NCI-H1436 treated with DMSO at 0.1 percent for 48 hours (cell line): ENCODE measurements around the gene COL8A2.
"Not testable (repeated sequence)": the region's sequence is repeated elsewhere in the genome, so short reads cannot be mapped to it uniquely, and the experiment has no call there.

ENCODE experiments used
- DNase-seq: peaks from one replicate; lab custom pipeline; 2025; lab: John Stamatoyannopoulos, UW

The COL8A2 gene

DNA sequence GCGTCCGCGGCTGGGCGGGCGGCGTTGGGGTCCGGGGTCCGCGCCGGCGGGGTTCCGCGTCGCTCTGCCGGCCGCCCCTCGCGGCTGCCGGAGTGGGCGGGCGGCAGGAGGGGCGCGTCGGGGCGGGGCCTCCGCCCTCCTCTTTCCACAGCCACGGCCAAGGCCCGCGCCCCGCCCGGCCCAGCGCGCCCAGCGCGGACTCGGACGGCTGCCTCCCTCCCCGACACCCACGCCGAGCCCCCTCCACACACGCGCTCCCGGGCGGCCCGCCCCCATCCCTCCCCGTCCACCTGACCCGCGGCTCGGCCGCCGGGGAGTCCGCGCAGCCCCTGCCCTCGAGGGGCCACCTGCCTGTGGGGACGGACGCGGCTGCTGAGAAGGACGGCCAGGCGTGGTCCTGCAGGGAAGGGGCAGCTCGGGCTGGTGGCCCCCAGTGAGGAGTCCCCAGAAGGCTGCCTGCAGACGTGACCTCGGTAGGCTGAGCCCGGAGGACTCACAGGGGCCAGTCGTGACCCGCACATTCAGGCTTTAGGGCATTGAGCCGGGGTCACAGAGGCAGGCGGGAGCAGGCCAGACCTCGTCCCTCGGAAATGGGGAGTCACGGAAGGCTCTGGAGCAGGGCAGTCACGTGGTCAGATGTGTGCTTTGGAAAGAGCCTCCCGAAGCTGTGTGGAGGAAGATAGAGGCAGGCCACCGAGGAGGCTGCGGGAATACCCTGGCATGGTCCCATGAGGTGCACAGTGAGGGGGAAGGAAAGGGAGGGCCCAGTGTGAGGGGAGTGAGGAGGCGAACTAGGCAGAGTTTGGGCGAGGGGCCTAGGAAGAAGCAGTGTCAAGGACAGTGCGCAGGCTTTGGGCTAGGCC is at the start of gene COL8A2:
Gene COL8A2 (minus strand): TSS at position 94 of the 863 bp plus-strand sequence. CDS start 24,980 bp downstream, outside the sequence.
- no peak for DNase-seq

DNA sequence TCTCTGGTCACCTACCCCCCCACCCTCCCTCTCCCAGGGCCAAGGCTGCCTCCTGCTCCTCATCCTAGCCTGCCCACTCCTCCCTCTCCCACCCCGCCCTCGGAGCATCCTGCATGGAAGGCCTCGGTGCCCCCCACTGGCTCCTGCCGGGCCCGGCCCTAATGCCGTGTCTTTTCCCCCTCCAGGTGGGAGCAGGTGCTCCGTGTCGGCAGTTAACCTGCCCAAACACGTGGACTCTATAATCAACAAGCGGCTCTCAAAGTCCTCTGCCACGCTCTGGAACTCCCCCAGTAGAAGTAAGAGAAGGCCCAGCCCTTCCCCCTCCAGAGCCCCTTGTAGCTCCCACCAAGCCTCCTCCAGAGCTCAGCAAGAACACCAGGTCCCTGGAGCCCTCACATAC is 49.7 kb upstream of the COL8A2 start:
- DNase-seq: no peak

DNA sequence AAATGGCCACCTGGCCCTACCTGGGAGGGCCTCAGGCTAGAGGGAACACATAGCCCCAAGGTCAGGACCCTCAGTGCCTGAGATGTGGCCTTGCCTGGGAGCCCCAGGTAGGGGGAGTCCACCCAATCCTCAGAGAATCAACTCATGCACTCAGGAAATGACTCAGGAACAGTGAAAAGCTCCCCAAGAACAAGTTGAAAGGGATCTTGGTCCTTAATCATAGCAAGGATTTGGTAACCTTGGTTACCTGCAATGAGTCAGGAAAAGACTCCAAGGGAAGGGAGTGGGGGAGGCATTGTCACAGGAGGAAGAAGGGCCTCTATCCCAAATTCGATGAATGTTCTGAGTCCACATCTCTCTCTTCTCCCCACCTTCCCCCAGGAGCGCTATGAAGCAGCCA is 48.0 kb upstream of the COL8A2 start:
- DNase-seq: no peak

DNA sequence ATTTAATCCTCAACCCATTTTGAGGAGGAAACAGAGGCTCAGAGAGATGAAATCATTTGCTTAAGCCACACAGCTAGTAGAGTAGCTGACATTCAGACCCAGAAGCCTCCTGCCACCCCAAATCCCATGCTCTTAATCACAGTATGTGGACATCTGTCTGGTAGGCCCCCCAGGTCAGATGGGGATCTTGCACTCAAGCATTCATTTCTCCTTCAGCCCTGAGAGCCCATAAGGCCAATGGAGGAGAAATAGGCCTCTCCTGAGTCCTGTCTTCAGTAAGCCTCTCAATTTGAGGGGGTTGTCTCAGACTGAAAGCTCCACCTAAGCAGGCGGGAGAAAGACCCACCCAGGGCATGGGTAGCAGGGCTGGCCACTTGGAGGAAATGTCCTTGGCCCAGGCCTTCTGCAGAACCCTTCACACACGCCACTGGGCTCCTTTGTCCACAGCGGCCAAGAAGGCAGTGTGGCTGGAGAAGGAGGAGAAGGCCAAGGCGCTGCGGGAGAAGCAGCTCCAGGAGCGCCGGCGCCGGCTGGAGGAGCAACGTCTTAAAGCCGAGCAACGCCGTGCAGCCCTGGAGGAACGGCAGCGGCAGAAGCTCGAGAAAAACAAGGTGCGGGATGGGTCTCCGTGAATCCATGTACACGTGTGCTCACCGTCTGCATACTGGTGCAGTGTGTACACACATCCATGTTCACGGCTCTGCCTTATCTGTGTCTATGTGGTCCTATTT is 47.2 kb upstream of the COL8A2 start:
- no peak for DNase-seq

DNA sequence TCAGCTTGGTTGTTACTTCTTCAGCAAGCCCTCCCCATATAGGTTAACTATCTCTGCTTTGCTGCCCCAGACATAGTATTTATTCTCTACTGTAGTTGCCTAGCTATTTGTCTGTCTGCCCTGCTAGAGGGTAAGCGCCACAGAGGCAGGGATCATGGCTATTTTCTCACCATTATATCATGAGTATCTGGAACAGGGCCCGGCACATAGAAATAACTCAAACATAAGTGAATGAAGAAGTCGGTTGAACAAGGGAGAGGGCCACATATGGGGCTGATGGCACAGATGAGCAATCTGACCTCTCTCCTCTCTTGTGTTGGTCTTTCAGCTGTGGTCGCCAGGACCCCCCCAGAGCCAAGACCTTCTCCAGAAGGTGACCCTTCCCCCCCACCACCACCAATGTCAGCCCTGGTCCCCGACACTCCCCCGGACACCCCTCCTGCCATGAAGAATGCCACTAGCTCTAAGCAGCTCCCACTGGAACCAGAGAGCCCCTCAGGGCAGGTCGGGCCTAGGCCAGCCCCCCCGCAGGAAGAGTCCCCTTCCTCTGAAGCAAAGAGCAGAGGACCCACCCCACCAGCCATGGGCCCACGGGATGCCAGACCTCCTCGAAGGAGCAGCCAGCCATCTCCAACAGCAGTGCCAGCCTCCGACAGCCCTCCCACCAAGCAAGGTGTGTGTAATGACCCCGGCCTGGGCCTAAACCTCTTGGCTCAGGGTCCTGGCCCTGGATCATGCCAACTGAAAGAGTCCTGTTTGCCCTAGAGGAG is 45.8 kb upstream of the COL8A2 start:
- DNase-seq: no peak

DNA sequence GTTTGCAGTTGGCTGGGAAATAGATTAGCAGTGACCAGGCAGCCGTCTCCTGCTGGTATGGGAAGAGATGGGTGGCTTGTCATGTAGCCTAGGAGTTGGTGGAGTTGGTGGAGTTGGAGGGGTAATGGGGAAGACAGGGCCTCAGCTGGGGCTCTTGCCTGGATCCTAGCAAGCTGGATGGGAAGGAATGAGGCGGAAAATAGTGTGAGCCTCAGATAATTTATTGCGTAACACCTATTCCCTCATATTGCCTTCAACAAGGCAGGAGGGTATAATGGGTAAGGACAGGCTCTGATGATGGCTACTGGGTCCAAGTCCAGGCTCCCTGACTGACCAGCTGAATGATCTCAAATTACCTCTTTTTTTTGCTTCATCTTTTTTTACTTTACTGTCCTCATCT is 43.5 kb upstream of the COL8A2 start:
- no peak for DNase-seq

DNA sequence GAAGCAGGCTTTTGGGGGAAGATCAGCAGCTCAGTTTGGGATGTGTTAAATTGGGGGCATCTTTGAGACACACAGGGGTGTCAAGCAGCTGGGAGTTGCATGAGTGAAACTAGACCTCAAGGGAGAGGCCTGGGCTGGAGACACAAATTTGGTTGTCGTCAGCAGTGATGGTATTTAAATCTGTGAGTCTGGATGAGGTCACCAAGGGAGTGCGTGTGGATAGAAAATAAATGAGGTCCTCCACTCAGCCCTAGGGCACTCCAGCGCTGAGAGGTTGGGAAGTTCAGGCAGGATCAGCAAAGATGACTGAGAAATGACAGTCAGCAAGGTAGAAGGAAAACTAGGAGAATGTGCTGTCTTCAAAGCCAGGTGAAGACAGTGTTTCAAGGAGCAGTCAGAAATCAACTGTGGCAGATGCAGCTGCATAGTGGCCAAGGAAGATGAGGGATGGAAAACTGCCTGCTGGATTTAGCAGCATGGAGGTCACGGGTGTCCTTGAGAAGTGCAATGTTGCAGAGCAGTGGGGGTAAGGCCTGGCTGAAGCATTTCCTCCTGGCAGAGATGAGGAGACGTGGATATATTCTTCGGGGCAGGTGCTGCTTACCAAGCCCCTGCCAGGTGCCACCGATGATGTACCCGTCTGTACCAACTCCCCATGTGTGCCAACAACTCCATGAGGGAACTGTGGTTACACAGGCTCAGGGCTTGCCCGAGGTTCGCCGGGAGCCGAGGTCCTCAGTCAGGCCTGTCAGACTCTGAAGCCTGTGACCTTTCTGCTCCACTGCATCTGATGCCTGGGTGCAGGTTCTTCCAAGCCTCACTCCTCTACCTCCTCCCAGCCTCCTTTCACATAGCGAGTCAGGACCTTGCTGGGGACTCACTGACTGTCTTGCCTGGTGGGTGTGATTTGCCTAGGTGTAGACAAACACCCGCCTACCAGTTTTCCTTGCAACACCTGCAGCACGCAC is 42.2 kb upstream of the COL8A2 start:
- DNase-seq: no peak

DNA sequence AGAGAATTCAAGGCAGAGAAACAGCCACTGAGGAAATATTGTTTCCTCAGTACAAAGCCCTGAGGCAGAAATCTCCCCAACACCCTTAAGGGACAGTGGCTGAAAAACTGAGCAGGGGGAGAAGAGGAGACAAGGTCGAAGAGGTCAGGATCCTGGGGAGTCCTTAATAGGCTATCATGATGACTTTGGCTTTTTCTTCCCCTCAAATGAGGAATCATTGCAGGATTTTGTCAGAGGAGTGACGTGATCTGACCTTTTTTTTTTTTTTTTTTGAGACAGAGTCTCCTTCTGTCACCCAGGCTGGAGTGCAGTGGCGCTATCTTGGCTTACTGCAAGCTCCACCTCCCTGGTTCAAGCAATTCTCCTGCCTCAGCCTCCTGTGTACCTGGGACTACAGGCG is 41.1 kb upstream of the COL8A2 start:
- DNase-seq: no peak

DNA sequence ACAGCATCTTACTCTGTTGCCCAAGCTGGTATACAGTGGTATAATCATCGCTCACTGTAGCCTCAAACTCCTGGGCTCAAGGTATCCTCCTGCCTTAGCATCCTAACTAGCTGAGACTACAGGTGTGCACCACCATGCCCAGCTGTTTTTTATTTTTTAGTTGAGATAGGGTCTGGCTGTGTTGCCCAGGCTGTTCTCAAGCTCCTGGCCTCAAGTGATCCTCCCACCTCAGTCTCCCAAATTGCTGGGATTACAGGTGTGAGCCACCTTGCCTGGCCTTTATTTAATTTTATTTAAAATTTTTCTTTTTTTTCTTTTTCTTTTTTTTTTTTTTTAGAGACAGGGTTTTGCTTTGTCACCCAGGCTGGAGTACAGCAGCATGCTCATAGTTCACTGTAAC is 40.1 kb upstream of the COL8A2 start:
- no peak for DNase-seq

DNA sequence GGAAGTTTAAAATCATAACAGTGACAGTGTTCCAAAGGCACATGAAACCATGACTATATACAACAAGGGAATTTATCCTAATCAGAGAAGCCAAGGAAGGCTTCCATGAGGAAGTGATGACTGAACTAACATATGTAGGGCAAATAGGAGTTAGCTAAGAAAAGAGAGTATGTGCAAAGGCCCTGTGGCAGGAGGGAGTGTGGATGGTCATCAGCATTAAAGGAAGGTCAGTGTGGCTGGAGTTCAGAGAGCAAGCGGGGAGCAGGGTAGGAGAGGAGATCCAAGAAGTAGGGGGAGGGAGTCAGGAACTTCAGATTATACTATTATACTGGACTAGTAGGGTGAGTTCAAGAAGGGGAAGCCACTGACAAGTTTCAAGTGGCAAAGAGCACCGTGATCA is 39.3 kb upstream of the COL8A2 start:
- DNase-seq: no peak

DNA sequence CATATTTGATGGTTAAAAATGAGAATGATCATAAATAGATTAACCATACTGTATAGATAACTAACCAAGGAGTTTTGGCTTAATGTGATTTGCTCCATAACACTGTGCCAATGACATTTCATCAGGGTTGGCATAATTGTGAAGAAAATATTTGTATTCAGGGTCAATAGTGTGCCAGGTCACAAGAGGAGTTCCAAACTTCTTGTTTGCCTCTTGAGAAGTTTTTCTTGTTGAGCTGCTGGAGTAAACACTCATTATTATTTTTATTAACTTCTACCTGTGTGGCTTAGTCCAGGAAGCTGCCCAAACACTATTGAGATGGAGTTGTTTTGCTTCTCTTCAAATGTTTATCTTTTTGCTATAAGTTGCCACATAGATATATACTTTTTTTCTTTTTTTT is 38.4 kb upstream of the COL8A2 start:
- no peak for DNase-seq

DNA sequence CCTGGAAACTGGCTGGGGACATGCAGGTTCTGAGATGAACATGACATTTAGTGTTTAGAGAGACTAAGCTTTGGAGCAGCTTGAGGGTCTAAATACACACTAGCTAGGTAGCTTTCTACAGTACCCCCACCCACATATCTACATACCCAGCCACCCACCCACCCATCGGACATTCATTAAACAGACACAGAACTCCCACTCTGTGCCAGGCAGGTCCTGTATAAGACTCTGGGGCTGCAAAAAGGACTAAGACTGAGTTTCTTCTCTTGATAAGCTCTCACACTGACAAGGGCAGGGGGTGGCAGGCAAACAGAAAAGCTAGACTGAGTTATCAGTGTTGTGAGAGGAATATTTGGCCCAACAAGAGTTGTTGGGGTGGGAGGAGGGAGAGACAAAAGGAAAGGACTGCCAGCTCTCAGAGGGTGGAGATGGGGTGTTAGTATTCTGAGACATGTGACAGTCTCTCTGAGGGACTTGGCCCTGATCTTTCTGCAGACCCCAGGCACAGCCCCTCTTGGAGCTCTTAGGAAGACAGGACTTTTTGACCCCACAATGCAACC is 37.7 kb upstream of the COL8A2 start:
- DNase-seq: no peak

DNA sequence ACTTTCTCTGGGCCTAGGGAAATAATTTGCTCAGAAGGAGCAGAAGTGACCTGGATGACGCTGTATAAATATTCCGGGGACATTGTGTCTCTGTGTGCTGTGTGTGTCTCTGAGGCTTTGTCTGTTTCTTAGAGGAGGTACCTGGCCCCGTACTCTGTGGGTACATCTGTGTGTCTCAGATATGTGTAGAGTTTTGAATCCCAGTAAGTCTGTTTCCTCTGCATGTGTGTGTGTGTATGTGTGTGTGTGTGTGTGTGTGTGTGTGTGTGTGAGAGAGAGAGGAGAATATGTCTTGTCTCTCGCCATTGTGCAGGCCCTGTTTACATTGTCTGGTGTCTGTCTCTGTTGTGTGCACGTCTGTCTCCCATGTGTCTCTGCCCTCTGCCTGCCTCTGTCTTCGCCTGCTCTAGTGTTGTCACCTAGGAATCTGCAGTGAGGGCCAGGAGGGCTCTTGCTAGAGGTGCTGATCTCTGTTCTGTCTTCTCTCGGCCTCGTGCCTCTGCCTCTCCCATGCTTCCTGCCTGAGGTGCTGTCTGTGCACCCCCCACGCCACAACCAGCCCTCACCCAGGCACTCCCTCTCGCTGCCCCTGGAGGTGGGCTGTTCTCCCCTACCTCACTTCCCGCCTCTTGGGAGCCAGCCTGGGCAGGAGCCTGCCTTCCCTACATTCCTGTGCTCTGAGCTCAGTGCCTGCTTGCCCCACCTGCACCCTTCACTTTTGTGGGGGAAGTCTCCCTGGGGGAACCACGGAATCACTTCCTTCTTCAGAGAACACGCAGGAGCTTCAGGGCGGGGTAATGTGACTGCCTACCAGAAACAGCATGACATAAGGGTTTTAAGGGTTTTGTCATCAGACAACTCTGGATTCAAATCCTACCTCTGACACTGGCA is 36.9 kb upstream of the COL8A2 start:
- DNase-seq: no peak

DNA sequence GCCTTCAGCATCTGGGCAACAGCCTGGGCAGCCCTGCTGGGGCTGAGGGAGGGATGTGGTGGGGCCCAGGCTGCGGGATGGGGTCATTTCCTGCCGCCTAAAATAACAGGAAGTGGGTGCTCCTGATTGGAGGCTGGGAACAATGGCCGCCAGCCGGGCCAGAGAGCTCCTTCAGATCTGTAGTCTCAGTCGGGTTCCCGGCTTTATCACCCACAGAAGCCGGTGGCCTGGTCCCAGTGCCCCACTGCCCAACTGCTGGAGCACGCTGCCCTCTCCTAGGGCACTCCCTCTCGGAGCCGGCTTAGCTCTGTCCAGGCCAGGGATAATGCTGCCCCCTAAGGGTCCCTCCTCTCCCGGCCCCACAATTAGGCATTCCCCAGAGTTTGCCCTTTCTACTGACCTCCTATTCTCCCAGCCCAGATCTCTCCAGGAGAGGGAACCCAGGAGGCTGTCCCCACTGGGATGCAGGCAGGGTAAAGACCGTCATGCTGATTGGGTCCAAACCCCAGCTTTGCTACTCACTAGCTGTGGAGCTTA is 36.0 kb upstream of the COL8A2 start:
- no peak for DNase-seq

DNA sequence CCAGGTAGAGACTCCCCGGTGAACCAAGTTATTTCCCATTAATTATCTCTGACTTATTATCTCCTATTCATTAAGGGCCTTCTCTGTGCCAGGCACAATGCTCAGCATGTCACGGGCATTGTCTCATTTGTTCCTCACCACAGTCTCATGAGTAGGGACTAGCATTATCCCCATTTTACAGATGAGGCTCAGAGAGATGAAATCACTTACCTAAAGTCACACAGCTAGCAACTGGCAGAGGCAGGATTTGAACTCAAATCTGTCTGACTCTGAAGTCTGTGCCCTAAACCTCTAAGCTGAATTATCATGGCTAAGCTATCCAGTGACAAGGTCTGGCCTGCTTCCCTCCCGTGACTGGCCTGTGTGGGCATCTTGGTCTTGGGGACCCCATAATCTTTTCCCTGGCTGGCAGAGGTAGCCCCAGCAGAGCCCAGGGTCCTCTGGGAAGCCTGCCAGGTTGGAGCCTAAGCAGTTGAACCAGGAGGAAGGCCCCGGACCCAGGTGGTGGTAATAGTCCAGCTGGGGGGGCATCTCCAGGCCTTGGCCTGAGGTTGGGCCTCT is 35.4 kb upstream of the COL8A2 start:
- DNase-seq: no peak

DNA sequence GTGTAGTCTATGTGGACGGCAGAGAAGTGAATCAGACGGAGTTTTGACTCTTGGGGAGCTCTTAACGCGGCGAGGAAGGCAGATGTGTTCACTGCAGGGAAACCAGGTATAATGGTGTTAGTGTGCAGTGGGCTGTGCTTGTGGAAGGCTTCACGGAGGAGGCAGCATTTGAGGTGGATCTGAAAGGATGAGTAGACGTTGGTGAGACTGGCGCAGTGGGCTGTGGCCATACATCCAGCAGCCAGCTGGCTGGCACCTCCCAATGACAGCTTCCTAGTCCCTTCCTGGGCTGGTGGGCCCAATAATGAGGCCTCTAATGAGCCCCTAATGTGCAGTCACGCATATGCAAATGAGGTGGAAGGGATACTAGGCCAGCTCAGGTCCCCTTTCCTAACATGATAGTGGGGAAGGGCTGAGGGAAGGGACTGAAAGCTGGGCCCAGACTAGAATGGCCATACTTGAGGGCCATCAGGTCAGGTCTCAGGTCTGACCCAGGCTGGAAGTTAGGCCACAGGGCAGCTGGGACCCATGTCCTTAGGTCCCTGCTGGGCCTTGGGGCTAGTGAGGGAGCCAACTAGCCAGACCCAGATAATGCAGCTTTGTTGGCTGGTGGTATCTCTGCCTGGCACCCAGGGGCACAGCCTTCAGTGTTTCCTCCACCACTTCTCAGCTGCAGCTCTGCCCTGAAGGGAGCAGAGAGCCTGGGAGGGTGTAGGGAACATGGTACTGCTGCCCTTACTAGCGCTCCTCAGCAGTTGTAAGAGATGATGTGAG is 34.8 kb upstream of the COL8A2 start:
- DNase-seq: no peak

DNA sequence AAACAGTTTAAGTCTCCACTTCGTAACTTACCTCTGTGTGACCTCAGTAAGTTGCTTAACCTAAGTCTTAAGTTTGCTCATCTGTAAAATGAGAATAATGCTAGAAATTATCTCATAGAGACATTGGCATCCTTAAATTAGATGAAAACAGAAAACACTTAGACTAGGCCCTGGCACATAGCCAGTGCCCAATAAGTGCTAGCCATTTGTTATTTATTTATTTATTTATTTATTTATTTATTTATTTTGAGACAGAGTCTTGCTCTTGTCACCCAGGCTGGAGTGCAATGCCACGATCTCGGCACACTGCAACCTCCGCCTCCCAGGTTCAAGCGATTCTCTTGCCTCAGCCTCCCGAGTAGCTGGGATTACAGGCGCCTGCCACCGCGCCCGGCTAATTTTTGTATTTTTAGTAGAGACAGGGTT is 33.8 kb upstream of the COL8A2 start:
- DNase-seq: not testable (repeated sequence)

DNA sequence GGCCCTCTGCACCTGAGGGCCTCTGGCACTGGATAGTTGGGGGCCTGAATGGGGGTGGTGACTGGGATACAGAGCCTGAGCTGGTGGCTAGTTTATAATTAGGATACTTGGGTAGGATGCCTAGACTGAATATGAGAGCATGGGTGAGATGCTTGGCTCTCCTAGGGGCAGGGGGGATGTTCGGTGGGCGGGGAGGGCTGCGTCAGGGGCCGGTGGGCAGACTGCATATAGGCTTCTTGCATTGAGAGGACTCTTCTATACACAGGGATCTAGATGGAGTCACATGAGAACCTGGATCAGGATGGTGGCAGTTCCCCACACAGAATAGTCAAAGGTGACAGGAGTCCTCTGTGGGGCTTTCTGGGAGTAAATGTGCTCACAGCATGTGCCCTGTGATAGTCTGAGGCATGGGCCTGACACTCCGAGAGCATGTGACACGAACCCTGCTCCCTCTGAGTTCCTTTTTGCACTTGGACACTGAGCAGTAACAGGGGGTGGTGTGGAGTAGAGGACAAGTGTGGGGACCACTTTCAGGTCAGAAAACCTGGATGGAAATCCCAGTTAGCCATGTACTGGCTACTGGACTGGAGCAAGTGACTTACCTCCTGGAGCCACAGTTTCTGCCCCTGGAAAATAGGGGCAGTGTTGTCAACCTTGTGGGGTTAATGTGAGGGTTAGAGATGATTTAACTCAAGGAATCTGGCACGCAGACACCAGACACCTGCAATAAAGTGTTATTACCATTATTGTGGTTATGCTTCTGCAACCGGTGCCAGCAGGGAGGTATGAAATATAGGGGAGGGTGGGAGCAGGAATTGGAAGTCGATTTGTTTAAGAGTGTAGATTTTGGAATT is 33.2 kb upstream of the COL8A2 start:
- no peak for DNase-seq
